ENCODE measurements around the gene ELK4.

GRCh38 chr1:205642679-205643307 is 11.0 kb upstream of the ELK4 start:
- TF ChIP-seq CTCF (IDR thresholded peaks at IDR 0.05; ENCODE audit: control extremely low read depth in 1 of 3, insufficient read depth in 1 of 3, low read depth in 1 of 3, low read length in 3 of 3) (no peak), FOSL1 (IDR thresholded peaks at IDR 0.05; ENCODE audit: insufficient read depth, low read depth, low read length) (no peak), SP2 (IDR thresholded peaks at IDR 0.05; ENCODE audit: low read length) (no peak)
